CD4-positive, alpha-beta T cell treated with Interleukin-6 at 100 ng/mL for 8 hours (primary cell): Measurements from ENCODE around the gene BCAP31.
A peak's percentile ranks its signal among the peaks of the same experiment; 100 is the strongest.

Experiments
- DNase-seq: peaks from one replicate; pipeline ENCODE4 v3.0.0-alpha.2; 2020; ENCODE audit warnings: mixed read lengths, low spot score

The BCAP31 gene

DNA sequence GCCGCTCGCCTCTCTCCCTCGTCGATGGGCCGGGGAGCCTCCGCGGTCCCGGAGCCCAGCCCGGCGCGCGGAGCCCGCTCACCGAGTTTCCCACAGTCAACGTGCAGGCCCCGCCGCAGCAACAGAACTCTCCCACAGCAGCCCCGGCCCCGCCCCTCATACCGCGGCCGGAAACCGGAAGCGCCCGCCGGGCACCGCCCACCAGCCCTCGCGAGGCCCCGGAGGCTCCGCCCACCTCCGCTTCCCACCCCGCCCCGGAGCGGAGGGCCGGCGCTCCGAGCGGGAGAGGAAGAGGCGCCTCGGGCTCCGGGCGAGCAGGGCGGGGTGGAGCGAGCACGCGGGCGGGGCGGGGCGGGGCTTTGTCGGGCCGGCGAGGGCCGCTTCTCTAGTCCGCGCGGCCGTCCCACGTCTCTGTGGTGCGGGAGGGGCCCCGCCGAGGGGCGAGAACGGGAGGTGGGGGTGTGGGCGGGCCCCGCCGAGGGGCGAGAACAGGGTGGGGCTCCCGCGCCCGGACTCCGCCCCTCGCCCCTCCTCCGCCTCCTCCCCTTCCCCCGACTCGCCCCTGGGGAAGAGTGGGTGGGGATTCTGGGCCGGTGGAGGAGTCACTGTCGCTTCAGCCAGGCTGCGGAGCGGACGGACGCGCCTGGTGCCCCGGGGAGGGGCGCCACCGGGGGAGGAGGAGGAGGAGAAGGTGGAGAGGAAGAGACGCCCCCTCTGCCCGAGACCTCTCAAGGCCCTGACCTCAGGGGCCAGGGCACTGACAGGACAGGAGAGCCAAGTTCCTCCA, at the start of gene BCAP31, which contains the start of gene ABCD1:
Gene BCAP31, minus strand, starts transcription at position 136 of the 787 bp plus-strand sequence. CDS start 1,143 bp downstream, outside the sequence.
Gene ABCD1, plus strand, starts transcription at position 605 of the 787 bp plus-strand sequence. CDS start 411 bp downstream, outside the sequence.
- peak; percentile 88 for DNase-seq

DNA sequence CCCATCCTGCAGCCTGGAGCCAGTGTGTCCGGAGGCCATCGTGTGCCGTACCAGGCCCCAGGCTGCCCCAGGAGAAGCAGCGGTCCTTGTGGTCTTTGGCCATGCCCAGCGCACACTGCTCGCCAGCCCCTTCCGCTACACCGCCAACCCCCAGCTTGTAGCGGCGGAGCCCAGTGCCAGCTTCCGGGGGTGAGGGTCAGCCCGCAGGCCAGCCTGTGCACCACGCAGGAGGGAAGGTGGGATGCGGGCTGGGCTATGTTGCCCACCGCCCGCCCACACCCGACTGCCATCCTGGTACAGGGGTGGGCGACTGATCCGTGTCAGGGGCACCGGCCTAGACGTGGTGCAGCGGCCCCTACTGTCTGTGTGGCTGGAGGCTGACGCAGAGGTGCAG, 49.0 kb upstream of the BCAP31 start:
- DNase-seq, result no peak

DNA sequence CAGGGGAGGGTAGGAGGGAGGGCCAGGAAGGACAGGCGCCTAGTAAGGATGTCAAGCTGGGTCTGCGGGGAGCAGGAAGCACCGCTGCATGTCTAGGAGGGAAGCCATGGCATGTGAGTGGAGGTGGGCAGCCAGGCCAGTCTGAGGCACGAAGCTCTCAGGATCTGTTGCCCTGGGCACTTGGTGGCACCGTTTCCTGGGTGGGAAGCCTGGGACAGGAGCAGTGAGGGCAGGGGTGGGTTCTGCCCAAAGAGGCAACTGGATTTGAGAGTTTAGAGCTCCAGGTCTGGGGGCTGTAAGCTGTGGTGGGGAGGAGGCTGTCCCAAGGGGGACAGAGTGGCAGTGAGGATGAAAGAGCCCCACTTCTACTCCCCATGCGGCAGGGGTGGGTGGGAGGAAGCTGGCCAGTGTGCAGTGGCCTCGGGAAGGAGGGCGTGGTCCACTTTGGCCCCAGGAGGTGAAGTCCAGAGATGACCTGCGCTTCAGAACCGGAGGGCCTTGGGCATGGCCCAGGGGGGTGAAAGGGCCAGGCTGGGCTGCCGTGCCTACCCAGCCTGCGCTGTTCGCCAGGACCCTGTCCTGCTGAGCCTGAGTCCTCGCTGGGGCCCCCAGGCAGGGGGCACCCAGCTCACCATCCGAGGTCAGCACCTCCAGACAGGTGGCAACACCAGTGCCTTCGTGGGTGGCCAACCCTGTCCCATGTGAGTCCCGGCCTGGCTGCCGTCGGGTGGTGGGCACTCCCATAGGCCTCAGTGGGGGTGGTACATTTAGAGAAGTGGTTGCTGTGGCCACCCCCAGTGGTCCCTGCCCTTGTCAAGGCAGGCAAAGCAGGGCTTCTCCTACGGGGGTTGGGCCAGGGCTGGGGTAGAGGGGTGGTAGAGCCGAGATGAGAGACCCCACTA, 48.4 kb upstream of the BCAP31 start:
- no peak for DNase-seq

DNA sequence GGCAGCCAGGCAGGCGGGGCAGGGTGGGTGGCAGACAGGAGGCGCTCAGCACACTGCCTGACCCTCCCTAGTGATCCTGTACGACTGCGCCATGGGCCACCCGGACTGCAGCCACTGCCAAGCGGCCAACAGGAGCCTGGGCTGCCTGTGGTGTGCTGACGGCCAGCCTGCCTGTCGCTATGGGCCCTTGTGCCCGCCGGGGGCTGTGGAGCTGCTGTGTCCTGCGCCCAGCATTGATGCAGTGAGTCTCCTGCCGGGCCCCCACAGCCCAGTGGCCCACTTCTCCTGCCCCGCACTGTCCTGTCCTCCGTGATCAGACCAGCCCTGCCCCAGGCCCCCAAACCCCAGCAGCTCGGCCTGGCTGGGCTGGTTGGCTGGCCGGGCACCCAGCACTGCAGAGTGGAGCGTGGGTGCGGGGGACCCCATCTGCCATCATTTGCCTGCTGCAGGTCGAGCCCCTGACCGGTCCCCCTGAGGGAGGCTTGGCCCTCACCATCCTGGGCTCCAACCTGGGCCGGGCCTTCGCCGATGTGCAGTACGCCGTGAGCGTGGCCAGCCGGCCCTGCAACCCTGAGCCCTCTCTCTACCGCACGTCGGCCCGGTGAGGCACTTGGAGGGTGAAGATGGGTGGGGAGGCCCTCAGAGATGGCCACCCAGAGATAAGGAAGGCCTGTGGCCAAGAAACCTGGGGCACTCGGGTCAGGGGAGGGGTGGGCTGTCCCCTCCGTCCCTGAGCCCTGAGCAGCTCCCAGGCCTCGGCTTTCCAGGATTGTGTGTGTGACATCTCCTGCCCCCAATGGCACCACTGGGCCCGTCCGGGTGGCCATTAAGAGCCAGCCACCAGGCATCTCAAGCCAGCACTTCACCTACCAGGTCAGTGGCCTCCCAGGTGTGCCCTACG, 47.5 kb upstream of the BCAP31 start:
- DNase-seq, result no peak

DNA sequence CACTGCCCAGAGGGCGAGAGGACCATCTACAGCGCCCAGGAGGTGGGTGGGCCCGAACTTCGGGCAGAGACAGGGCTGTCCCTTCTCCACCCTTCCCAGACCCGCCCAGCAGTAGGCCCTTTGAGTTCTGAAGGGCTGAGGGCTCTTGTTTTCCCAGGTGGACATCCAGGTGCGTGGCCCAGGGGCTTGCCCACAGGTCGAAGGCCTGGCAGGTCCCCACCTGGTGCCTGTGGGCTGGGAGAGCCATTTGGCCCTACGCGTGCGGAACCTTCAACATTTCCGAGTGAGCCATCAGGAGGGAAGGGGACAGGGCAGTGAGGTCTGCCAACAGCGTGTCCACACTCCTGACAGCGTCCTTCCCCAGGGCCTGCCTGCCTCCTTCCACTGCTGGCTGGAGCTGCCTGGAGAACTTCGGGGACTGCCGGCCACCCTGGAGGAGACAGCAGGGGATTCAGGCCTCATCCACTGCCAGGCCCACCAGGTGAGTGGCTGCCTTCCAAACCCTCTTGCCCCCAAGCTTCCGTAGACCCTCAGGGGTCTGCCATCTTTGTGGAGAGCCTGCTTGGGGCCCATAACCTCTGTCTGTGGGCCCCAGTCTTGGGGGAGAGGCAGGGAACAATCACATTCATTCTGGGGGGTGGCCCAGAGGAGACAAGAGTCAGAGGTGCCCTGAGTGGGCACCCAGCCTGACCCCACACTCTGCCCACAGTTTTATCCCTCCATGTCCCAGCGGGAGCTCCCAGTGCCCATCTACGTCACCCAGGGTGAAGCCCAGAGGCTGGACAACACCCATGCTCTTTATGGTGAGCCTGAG, 46.6 kb upstream of the BCAP31 start:
- DNase-seq, result peak; percentile 0

DNA sequence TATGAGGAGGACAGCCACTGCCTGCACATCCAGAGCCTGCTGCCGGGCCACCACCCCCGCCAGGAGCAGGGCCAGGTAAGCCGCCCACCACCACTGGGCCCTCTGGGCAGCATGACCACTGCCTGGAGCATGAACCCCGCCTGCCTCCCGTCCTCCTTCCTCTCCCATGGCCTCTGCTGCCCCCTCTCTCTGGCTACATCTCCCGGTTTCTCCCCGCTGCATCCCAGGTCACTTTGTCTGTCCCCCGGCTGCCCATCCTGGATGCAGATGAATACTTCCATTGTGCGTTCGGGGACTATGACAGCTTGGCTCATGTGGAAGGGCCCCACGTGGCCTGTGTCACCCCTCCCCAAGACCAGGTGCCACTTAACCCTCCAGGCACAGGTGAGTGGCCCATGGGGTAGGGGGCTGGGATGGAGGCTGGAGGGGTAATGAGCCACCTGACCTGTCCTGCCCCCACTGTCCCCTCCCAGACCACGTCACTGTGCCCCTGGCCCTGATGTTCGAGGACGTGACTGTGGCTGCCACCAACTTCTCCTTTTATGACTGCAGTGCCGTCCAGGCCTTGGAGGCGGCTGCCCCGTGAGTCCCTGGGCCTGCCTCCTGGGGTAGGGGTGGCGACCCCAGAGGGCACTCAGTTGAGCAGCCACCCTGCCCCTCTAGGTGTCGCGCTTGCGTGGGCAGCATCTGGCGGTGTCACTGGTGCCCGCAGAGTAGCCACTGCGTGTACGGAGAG, 45.8 kb upstream of the BCAP31 start:
- no peak for DNase-seq

DNA sequence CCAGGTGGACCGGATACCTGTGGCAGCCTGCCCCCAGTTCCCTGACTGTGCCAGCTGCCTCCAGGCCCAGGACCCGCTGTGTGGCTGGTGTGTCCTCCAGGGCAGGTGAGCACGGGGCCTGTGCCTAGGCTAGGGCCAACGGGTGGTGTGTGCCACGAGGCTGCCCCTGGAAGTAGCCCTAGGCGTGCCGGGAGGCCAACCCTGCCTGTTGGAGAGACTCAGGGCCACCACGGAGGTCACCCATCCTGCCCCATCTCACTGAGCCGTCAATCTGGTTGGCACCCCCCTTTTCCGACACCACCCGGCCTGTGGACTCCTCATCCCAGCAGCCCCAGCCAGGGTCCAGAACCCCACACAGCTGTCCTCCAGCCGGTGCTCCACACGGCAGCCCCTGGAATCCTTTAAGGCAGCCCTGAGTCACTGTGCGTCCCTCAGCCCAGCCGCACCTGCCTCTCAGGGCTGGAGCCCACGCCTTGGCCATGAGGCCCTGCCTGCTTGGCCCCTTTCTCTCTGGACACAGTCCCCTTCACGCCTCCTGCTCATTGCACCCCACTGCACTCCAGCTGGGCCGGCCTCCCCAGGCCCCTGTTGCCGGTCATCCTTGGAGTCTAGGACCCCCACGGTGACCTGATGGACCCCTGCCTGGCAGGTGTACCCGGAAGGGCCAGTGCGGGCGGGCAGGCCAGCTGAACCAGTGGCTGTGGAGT, 45.1 kb upstream of the BCAP31 start:
- no peak for DNase-seq

DNA sequence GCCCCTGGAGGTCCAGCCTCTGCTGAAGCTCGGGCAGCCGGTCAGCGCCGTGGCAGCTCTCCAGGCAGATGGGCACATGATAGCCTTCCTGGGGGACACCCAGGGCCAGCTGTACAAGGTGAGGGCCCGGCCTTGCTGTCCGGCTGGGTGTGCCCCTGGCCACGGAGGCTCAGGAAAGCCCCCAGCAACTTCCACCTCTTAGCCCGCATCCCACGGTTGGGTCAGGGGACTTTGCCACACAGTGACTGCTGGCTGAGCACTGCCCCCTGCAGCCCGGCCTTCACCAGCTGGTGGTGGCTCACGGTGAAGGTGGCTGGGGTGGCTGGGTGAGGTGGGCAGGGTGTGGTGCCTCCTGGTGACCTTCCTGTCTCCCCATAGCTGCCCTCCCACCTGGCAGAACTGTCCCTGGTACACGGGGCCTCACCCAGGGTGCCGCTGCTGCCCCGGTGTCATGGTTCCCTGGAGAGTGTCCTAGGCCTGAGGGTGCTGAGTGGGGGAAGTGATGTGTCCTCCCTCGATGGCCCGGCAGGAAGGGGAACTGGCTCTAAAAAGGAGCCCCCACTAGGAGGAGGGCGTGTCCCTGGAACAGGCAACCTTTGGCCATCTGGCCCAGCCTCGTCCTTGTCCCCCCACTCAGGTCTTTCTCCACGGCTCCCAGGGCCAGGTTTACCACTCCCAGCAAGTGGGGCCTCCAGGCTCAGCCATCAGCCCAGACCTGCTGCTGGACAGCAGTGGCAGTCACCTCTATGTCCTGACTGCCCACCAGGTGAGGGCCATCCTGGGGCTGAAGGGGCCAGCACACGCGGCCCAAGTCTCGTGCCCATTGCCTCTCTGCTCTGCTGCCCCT, 44.3 kb upstream of the BCAP31 start:
- DNase-seq, result no peak

DNA sequence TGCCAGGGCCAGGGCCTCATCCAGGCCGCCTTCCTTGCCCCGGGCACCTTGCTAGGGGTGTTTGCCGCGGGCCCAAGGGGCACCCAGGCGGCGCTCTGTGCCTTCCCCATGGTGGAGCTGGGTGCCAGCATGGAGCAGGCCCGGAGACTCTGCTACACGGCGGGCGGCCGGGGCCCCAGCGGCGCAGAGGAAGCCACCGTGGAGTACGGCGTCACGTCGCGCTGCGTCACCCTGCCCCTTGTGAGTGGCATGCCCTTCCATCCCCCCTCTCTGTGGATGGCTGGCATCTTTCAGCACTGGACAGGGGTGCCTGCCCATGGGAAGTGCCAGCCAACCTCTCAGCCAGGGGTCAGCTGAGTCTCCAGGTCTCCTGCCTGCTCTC, 43.5 kb upstream of the BCAP31 start:
- DNase-seq, result no peak

DNA sequence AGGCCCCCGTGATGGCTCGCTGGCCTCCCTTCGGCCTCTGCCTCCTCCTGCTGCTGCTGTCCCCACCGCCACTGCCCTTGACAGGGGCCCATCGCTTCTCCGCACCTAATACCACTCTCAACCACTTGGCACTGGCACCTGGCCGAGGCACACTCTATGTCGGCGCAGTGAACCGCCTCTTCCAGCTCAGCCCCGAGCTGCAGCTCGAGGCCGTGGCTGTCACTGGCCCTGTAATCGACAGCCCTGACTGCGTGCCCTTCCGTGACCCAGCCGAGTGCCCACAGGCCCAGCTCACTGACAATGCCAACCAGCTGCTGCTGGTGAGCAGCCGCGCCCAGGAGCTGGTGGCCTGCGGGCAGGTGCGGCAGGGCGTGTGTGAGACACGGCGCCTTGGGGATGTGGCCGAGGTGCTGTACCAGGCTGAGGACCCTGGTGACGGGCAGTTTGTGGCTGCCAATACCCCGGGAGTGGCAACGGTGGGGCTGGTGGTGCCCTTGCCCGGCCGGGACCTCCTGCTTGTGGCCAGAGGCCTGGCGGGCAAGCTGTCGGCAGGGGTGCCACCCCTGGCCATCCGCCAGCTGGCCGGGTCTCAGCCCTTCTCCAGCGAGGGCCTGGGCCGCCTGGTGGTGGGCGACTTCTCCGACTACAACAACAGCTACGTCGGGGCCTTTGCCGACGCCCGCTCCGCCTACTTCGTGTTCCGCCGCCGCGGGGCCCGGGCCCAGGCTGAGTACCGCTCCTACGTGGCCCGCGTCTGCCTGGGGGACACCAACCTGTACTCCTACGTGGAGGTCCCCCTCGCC, 42.9 kb upstream of the BCAP31 start:
- no peak for DNase-seq

DNA sequence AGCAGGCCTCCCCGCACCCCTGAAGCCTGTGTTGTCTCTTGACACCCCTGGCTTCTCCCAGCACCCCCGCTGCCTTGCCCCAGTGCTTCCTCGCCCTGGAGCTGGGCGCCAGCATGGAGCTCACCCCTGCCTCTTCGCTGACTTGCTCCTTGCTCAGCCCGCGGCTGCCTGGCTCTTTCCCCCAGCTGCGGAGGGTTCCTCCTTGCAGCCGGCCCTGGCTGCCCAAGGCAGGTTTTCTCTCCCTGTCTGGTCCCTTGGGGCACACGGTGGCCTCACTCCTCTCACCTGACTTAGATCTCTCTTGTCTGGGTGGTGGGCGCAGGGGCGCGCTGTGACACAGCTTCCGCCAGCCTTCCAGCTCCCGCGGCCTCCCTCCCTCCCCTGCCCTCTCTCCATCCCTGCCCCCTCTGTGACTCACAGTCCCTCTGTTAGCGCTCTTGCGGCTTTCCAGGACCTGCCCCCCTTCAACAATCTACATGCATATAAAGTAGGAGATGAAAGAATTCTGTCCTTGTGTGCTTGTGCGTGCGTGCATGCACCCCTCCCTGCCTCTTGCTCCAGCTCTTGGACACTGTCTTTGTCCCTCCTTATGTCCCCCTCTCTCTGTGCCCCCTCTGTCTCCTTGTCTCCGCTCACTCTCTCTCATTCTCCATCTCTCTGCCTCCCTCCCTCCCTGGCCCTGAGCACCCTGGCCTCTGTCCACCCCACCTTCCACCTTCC, 42.1 kb upstream of the BCAP31 start:
- DNase-seq, result no peak

DNA sequence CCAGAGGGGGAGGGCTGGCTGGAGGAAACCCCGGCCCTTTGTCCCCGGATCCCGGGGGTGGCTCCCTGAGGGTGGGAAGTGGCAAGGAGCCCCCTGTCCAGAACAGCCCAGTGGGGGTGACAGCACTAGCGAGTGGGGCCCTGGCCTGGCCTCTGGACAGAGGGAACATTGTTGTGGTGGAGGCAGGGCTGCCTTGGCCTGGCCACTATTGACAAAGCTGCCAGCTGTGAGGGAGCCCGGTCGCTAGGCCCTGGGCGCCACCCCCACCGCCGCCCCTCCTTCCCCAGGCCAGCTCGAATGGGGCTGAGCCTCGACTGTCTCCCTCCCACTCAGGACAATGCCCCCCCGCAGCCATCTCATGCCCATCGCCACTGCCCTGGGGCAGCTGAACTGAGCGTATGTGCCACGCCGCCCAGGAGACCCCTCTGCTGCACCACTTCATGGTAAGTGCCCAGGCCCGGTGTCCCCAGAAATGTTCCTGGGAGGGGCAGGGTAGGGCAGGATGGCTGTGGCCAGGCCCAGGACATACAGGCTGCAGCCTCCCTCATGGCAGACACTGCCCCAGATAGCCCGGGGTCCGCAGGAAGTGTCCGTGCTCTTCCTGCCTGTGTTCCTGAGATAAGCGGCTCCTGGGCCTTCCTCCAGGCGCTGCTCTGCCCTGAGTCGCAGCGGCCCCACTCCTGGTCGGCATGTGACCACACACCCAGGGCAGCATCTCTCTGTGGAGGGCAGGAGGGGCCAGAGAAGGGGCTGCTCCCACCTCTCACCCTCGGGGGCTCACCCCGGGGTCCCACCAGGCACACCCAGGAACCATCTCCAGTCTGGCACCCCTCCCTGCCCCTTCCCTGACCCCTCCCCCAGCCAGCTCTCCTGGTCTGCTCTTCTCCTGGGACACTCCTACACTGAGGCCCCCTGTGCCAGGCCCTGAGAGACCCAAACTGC, 41.2 kb upstream of the BCAP31 start:
- DNase-seq, result no peak

DNA sequence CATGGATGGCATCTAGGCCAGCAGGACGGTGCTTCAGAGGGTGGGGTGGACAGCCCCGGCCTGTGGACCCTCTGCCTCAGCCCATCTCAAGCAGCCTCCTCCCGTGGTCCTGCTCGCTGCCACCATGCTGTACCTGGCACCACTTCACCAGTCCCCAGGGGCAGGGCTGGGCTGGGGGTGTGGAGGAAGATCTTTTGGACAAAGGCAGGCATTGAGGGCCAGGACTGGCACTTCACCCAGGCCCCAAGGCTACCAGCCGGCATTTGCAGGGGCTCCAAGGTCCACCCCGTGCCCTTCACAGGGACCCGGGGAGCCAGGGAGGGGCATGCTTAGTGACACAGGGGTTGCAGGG, 40.6 kb upstream of the BCAP31 start:
- no peak for DNase-seq

DNA sequence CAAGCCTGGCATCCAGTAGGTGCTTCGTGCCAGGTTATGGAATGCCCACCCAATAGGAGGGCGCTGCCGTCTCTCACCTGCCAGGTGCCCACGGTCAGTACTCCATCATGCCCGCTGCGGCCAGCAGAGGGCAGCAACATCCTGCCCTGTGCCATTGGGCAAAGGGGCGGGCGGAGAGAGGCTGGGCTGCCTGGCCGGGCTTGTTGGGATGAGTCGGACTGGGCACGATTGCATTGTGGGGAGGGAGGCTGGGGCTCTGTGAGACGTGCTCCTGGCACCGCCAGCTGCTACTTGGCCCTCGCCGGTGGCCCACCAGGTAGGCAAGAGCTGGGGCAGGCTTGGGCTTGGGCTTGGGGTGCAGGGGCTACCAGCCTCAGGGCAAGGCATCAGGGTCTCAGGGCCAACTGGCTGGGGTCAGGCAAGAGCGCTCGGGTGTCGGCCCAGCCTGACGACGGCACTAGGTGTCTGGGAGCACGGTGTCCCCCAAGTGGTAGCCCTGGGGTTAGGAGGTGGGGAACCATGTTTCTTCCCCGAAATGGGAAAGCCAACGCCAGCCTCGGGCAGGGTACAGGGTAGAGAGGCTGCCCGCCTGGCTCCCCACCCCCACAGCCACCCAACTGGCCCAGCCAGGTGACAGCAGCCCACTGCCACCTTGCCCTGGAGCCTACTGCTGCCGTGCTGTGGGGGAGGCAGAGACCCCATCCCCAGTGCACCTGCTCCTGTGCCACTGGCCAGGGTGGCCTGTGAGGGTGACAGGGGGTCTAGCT, 40.0 kb upstream of the BCAP31 start, which contains the start of gene PLXNB3:
Gene PLXNB3, plus strand, starts transcription at position 261 of the 767 bp plus-strand sequence. CDS start 1,287 bp downstream, outside the sequence.
- peak; percentile 76 for DNase-seq

DNA sequence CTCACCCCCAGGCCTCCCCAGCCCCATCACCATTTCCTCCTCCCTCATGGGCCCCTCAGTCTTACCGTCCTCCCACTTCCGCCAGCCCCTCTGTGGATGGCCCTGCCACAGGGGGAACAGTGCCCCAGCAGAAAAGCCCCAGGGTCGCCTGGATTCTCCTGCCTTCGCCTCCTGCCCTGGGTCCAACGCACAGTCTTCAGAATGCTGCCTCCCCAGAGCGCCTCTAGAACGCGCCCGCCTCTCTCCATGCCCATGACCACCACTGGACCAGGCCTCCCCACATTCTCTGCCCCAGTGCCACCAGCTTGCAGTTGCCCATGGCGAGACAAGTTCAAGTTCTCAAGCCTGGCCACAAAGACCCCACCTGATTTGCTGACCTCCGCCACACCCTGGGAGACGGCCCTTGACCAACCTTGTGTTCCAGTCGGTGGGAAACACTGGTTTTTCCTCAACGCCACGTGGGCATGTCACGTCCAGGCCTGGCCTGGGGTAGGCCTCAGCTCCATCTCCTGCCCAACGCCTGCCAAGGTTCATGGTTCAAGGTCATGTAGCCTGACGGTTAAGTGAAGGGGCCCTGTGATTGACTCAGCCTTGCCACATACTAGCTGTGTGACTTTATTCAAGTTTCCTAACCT, 39.2 kb upstream of the BCAP31 start:
- DNase-seq, result no peak
